ENCODE measurements around the gene RNF217. TPM values are rescaled to one million over a fixed set of nuclear protein-coding genes. Genes with fewer than 3 reads are reported as not detected.
A peak's percentile ranks its signal among the peaks of the same experiment; 100 is the strongest.

Gene RNF217
- total RNA-seq, 1 donor from 2014 or later, result 8.7 TPM

- Mint-ChIP-seq H3K27ac (ENCODE audit: unreplicated experiment) (no peak overlapping the region), H3K4me3 (no peak overlapping the region), H3K36me3 (ENCODE audit: low read depth) (peaks cover 22% of the 10 kb centered on the region), H3K27me3 (ENCODE audit: low read depth) (no peaks in the 10 kb centered on the region), H3K9me3 (peaks cover 25% of the 10 kb centered on the region), H3K4me1 (peaks cover 15% of the 10 kb centered on the region)
- TF ChIP-seq, protein P1, sequence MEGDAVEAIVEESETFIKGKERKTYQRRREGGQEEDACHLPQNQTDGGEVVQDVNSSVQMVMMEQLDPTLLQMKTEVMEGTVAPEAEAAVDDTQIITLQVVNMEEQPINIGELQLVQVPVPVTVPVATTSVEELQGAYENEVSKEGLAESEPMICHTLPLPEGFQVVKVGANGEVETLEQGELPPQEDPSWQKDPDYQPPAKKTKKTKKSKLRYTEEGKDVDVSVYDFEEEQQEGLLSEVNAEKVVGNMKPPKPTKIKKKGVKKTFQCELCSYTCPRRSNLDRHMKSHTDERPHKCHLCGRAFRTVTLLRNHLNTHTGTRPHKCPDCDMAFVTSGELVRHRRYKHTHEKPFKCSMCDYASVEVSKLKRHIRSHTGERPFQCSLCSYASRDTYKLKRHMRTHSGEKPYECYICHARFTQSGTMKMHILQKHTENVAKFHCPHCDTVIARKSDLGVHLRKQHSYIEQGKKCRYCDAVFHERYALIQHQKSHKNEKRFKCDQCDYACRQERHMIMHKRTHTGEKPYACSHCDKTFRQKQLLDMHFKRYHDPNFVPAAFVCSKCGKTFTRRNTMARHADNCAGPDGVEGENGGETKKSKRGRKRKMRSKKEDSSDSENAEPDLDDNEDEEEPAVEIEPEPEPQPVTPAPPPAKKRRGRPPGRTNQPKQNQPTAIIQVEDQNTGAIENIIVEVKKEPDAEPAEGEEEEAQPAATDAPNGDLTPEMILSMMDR (conservative IDR thresholded peaks at IDR 0.05), result no peak
- no peak for DNase-seq (ENCODE audit: low read depth, low spot score)
These were observed 145.7 kb downstream of the RNF217 start for GRCh38 chr6:125107896-125108295.

DNA sequence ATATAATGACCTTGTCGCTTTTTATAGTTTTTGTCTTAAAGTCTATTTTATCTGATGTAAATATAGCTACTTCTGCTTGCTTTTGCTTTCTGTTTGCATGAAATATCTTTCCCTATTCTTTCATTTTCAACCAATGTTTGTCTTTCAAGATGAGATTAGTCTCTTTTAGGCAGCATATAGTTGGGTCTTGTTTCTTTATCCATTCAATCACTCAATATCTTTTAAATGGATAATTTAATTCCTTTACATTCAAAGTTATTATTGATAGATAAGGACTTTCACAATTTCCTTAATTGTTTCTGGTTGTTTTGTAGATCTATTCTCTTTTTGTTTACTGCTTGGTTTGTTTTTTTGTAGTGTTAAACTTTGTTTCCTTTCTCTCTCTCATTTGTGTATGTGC, 147.8 kb downstream of the RNF217 start:
- peaks cover 22% of the 10 kb centered on the region for H3K36me3 Mint-ChIP-seq (ENCODE audit: low read depth)
- H3K4me1 Mint-ChIP-seq, result peaks cover under 1% of the 10 kb centered on the region
- peaks cover 25% of the 10 kb centered on the region for H3K9me3 Mint-ChIP-seq
- H3K4me3 Mint-ChIP-seq, result no peak overlapping the region
- no peak overlapping the region for H3K27ac Mint-ChIP-seq (ENCODE audit: unreplicated experiment)
- no peaks in the 10 kb centered on the region for H3K27me3 Mint-ChIP-seq (ENCODE audit: low read depth)
- no peak for DNase-seq (ENCODE audit: low read depth, low spot score)
- TF ChIP-seq, protein P1 (conservative IDR thresholded peaks at IDR 0.05), result no peak

- TF ChIP-seq, protein P1 (conservative IDR thresholded peaks at IDR 0.05), result no peak
- Mint-ChIP-seq H3K4me1 (no peaks in the 10 kb centered on the region), H3K4me3 (no peak overlapping the region), H3K27me3 (ENCODE audit: low read depth) (no peaks in the 10 kb centered on the region), H3K27ac (ENCODE audit: unreplicated experiment) (no peak overlapping the region), H3K36me3 (ENCODE audit: low read depth) (peaks cover 22% of the 10 kb centered on the region), H3K9me3 (peaks cover 25% of the 10 kb centered on the region)
- no peak for DNase-seq (ENCODE audit: low read depth, low spot score)
These were observed 149.2 kb downstream of the RNF217 start for GRCh38 chr6:125111219-125111983.

- Mint-ChIP-seq H3K4me3 (no peak overlapping the region), H3K9me3 (peaks cover 25% of the 10 kb centered on the region), H3K27me3 (ENCODE audit: low read depth) (no peaks in the 10 kb centered on the region), H3K27ac (ENCODE audit: unreplicated experiment) (no peak overlapping the region), H3K4me1 (no peaks in the 10 kb centered on the region), H3K36me3 (ENCODE audit: low read depth) (peaks cover 22% of the 10 kb centered on the region)
- no peak for DNase-seq (ENCODE audit: low read depth, low spot score)
- TF ChIP-seq, protein P1 (conservative IDR thresholded peaks at IDR 0.05), result no peak
These were observed 150.7 kb downstream of the RNF217 start for GRCh38 chr6:125112934-125113333.

- no peak overlapping the region for H3K4me3 Mint-ChIP-seq
- no peaks in the 10 kb centered on the region for H3K4me1 Mint-ChIP-seq
- H3K36me3 Mint-ChIP-seq (ENCODE audit: low read depth), result peaks cover 20% of the 10 kb centered on the region
- DNase-seq (ENCODE audit: low read depth, low spot score), result peak; percentile 31
- TF ChIP-seq, protein P1 (conservative IDR thresholded peaks at IDR 0.05), result peak; percentile 91
- H3K27ac Mint-ChIP-seq (ENCODE audit: unreplicated experiment), result no peak overlapping the region
- no peaks in the 10 kb centered on the region for H3K27me3 Mint-ChIP-seq (ENCODE audit: low read depth)
- peaks cover 22% of the 10 kb centered on the region for H3K9me3 Mint-ChIP-seq
These were observed 152.1 kb downstream of the RNF217 start for GRCh38 chr6:125114248-125114858.
